OCI-M1 (cell line): ENCODE results near the gene UBE2E2.

ENCODE experiments used
- DNase-seq: peaks from one replicate; lab custom pipeline; 2025; lab: John Stamatoyannopoulos, UW

Gene UBE2E2

DNA sequence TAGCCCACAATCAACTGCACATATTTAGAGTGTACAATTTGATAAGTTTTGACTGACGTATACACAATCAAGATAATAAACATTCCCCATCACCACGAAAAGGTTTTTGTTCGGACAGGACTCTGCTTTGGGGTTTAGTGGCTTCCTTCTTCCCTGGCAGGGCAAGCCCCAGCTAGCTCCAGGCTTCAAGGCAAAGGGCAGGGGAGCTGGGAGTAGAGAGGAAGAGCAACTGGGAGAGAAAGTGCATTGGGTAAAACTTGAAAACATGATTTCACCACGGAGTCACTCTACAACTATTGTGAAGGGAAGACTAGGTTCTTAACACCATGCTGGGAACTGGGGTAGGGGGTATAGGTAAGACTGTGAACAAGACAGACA, 417.5 kb downstream of the UBE2E2 start:
- DNase-seq: no peak

DNA sequence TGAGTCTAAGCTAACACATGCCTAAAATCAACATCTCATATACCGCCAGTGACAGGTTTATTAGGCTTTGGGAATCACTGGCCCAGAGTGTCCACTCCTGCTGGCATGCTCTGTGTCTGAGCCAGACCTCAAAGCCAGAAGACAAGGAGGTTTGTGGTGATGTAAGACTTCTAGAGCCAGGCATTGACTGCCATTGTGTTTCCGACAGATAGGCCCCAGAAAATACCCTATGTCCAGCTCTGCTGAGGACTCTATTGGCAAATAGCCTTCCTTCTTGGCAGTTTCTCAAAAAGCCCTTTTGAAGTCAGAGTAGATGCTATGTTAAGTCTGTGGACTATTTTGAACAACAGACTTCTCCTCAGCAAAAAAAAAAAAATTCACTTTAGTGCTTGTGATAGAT, 420.7 kb downstream of the UBE2E2 start:
- DNase-seq: no peak

DNA sequence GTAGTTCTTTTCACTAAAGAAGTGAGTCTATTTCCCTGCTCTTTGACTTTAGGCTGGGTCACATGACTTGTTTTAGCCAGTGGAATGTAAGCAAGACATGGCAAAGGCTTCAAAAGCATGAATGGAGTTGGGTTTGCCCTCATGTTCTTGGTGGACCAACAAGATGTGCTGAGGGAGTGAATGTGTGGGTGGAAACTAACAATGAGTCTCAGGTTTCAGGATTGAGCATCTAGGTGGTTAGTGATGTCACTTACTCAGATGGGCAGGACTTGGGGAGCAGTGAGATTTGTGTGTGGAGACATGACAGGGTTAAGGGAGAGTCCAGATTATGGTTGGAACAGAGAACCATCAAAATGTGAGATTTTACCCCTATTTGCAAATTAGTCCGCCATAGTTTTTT, 421.2 kb downstream of the UBE2E2 start:
- DNase-seq: no peak

DNA sequence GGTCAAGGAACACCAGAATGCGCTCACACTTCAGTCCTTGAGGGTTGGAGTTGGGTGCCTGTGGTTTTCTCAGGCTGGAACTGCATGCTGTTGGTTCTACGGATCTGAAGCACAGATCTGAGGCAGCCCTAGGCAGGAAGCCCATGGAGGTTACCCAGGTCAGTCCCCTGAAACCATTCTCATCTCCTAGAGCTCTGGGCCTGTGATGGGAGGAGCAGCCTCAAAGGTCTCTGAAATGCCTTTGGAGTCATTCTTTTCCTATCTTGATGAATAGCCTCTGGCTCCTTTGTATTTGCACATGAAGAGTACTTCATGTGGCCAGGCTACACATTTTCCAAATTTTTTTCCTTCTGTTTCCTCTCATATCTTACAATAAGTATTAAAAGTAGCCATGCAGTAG, 423.3 kb downstream of the UBE2E2 start:
- no peak for DNase-seq

DNA sequence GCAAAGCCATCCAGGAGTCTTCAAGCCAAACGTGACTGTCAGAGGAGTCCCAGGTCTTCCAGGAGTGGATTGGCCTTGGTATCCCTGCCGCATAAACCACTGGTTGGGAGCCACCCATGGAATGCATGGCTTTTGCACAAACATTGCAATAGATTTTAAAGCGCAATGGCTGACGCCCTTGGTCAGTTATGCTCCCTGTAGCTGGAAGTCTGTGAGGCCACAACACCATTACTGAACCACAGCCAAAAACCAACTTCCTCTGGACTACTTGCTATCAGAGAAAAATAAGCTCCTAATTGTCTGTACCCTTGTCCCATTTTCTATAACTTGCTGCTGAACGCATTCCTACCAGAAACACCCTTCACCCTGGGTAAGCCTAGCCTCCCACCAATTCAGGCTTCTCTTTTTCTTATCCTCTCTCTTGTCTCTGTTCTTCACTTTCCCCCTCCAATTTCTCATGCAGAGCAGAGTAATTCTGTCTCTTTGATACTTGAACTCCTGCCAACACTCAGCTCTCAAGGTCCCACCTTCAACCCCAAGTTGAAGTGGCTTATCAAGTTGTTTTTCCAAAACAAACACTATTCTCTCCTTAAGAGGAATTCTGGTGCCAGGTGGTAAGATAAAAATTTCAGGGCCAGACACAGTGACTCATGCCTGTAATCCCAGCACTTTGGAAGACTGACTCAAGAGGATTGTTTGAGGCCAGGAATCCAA, 426.2 kb downstream of the UBE2E2 start:
- DNase-seq: no peak

DNA sequence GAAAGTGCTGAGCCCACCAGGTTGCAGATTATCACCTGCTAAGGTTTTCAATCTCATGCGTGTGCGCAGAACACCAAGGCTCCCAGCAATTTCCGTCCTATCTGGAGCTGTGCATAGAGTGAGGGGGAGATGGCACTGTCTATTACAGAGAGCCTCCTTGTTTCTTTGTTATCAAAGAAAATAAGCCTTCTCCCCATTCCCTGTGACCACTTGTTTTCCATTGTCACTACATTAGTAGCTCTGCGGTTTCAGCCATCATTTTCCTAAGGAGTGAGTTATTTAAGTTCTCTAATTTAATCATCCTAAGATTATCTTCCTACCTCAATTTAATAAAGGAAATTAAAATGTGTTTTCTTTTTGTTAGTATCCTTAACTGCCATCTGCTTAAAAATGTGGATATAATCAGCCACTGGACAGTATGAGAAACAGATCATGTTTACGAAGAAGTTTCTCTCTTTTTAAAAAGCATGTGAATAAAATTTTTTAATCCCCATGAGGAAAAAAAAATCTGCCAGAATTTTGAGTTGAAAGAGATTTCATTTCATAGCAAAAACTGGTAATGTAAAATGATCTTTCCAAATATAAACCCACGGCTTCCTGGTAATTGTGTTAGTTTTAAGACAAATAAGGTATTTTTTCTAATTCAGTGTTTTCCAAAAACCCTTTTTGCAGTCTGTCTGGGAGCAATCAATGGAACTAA, 430.3 kb downstream of the UBE2E2 start:
- no peak for DNase-seq

DNA sequence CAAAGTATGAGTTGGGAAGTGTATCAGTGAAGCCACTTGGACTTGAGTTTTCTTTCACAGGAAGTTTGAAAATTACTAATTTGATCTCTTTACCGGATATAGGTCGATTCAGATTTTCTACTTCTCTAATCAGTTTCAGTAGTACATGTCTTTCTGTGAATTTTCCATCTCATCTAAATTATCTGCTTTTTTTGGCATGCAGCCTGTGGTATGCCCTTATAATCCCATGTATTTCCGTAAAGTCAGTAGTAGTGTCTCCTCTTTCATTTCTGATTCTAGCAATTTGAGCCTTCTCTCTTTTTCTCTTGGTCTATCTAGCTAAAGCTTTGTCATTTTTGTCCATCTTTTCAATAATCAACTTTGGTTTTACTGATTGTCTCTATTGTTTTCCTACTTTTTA, 434.2 kb downstream of the UBE2E2 start:
- DNase-seq: no peak

DNA sequence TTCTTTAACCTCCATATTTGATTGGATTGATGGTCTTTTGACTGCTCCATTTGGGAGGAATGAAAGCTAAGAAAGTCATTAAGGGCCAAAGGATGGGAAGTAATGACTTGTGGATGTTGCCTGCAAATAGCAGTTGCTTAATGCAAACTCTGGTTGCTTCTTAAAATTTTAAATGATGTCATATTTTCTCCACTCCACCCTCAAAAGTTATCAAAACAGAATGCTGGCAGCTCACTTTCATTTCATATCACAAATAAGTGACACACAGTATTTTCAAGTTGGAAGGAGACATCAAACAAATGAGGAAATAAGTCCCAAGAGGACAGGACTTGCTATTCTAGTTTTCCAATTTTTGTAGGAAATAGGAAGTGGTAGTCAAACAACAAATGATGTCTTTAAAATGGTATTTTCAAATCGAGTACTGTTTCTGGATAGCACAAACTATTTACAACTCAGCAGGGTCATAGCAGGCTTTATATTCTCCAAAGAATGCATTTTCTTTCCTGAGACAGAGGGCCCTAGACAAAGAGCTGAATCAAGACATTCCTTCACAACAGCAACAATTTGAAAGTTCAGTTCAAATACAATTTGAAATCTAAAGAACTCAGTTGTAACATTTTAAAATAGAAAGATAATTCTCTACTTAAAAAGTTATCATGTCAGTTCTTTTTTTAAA, 437.5 kb downstream of the UBE2E2 start:
- no peak for DNase-seq
